Prostate gland (tissue), 2 donors: ENCODE results near the gene NDEL1. TPM values are rescaled to one million over a fixed set of nuclear protein-coding genes. Genes with fewer than 3 reads are reported as not detected.

Experiments used
- DNase-seq: peaks from one replicate; pipeline ENCODE4 v3.0.0-alpha.2; 2019; ENCODE audit warnings: low spot score
- H3K27ac ChIP-seq, 2 donors: fragments of 200-600 bp; sonication (generic); 2 replicates each; pipeline ENCODE4 v1.5.1; 2017 to 2019
- H3K27me3 ChIP-seq: fragments of 200-600 bp; sonication (generic); replicated peaks from 2 replicates; pipeline ENCODE4 v1.5.1; 2019; ENCODE audit not compliant: insufficient read depth
- H3K36me3 ChIP-seq, 2 donors: fragments of 200-600 bp; sonication (generic); 1 replicate in 1 of 2; 2 replicates in 1 of 2; pipeline versions ENCODE4 v1.5.1 to v1.8.1; 2017 to 2019
- H3K4me1 ChIP-seq: fragments of 200-600 bp; sonication (generic); replicated peaks from 2 replicates; pipeline ENCODE4 v1.5.1; 2019
- H3K4me3 ChIP-seq, 2 donors: fragments of 200-600 bp; sonication (generic); 2 replicates each; pipeline ENCODE4 v1.5.1; 2017 to 2019
- H3K9me3 ChIP-seq: fragments of 200-600 bp; sonication (generic); 2 replicates; pipeline ENCODE4 v1.5.1; 2017
- CTCF ChIP-seq, 4 experiments: fragments of 200-600 bp in 2 of 4; fragments of 450-650 bp in 2 of 4; sonication (generic) in 2 of 4; IDR thresholded peaks; 1 replicate in 3 of 4; 2 replicates in 1 of 4; pipeline ENCODE4 v1.5.1; 2016 to 2019; ENCODE audit warnings: antibody characterized with exemption in 4 of 4, mild to moderate bottlenecking in 2 of 4, moderate library complexity in 2 of 4
- POLR2A ChIP-seq: fragments of 450-650 bp; IDR thresholded peaks from one replicate; pipeline ENCODE4 v1.6.1; 2016; ENCODE audit warnings: antibody characterized with exemption, mild to moderate bottlenecking
- POLR2AphosphoS5 ChIP-seq: sonication (generic); formaldehyde crosslinking; IDR thresholded peaks from one replicate; pipeline ENCODE4 v1.6.1; 2017; ENCODE audit warnings: antibody characterized with exemption
- WGBS: methylation state at CpG from one replicate; pipeline ENCODE4 v1.1.5; 2018; 5-methylcytosine and 5-hydroxymethylcytosine counted together
- intact Hi-C: fragments of 100-400 bp; cut with DNase I; formaldehyde crosslinking; loops from one replicate; pipeline ENCODE4 v1.14.2; 2022
- total RNA-seq, 2 donors: library from RNA; depleted of rRNA; stranded (reverse); fragments of >200 nt; gene quantifications; one replicate each; pipeline ENCODE4 v1.1.0, GENCODE V29; 2016

Gene NDEL1
- total RNA-seq, 2 donors from 2014 or later, result 32.5 to 62.2 TPM

GRCh38 chr17:8494506-8495111 lies 58.9 kb downstream of the NDEL1 start:
- Histone ChIP-seq H3K36me3 (peaks cover 0 to 5% of the 10 kb centered on the region in 2 donors), H3K27me3 (no peaks in the 10 kb centered on the region), H3K4me1 (no peaks in the 10 kb centered on the region), H3K9me3 (no peaks in the 10 kb centered on the region), H3K27ac (no peak overlapping the region), H3K4me3 (no peak overlapping the region)
- TF ChIP-seq POLR2A (no peak), CTCF (IDR thresholded peaks at IDR 0.05) (no peak), POLR2AphosphoS5 (no peak)
- intact Hi-C loops, result no loop called here
- WGBS, result 83% methylated on average over 8 of the region's 8 CpGs
- no peak for DNase-seq

GRCh38 chr17:8496081-8496480 lies 60.4 kb downstream of the NDEL1 start:
- TF ChIP-seq POLR2A (no peak), CTCF (IDR thresholded peaks at IDR 0.05) (no peak), POLR2AphosphoS5 (no peak)
- DNase-seq, result no peak
- no peaks in the 10 kb centered on the region for H3K9me3 ChIP-seq
- WGBS, result 89% methylated on average over 13 of the region's 13 CpGs
- intact Hi-C loops, result no loop called here
- peaks cover 0 to 13% of the 10 kb centered on the region in 2 donors for H3K36me3 ChIP-seq
- H3K4me3 ChIP-seq, result no peak overlapping the region
- no peaks in the 10 kb centered on the region for H3K27me3 ChIP-seq
- H3K27ac ChIP-seq, result no peak overlapping the region
- no peaks in the 10 kb centered on the region for H3K4me1 ChIP-seq

GRCh38 chr17:8499171-8499570 lies 63.5 kb downstream of the NDEL1 start:
- intact Hi-C loops, result no loop called here
- no peak for DNase-seq
- H3K36me3 ChIP-seq, result peaks cover 0 to 12% of the 10 kb centered on the region in 2 donors
- TF ChIP-seq CTCF (IDR thresholded peaks at IDR 0.05) (no peak), POLR2A (no peak), POLR2AphosphoS5 (no peak)
- no peak overlapping the region for H3K4me3 ChIP-seq
- no peaks in the 10 kb centered on the region for H3K27me3 ChIP-seq
- WGBS, result 83% methylated on average over 9 of the region's 9 CpGs
- no peak overlapping the region for H3K27ac ChIP-seq
- H3K4me1 ChIP-seq, result no peaks in the 10 kb centered on the region
- H3K9me3 ChIP-seq, result no peaks in the 10 kb centered on the region

- Histone ChIP-seq H3K27me3 (no peaks in the 10 kb centered on the region), H3K4me1 (no peaks in the 10 kb centered on the region), H3K9me3 (no peaks in the 10 kb centered on the region), H3K36me3 (peaks cover 0 to 12% of the 10 kb centered on the region in 2 donors), H3K4me3 (no peak overlapping the region), H3K27ac (no peak overlapping the region)
- no peak for TF ChIP-seq CTCF (IDR thresholded peaks at IDR 0.05)
- TF ChIP-seq POLR2AphosphoS5, result no peak
- no peak for TF ChIP-seq POLR2A
- WGBS, result 75% methylated on average over 5 of the region's 5 CpGs
- DNase-seq, result no peak
- intact Hi-C loops, result no loop called here
These were observed 63.9 kb downstream of the NDEL1 start for GRCh38 chr17:8499614-8500013.

- Histone ChIP-seq H3K4me3 (no peak overlapping the region), H3K4me1 (no peaks in the 10 kb centered on the region), H3K9me3 (no peaks in the 10 kb centered on the region), H3K27me3 (no peaks in the 10 kb centered on the region), H3K36me3 (peaks cover 0 to 12% of the 10 kb centered on the region in 2 donors), H3K27ac (no peak overlapping the region)
- WGBS, result 90% methylated on average over 8 of the region's 8 CpGs
- no peak for TF ChIP-seq POLR2AphosphoS5
- TF ChIP-seq CTCF (IDR thresholded peaks at IDR 0.05), result no peak
- TF ChIP-seq POLR2A, result no peak
- no peak for DNase-seq
- intact Hi-C loops, result no loop called here
These were observed 64.9 kb downstream of the NDEL1 start for GRCh38 chr17:8500609-8501008.
